Measurements from ENCODE around the gene ZFP1. TPM values are rescaled to one million over a fixed set of nuclear protein-coding genes. Genes with fewer than 3 reads are reported as not detected.

ZFP1 gene
- polyA plus RNA-seq, 2 of the 4 experiments (the other 2 are of a cell fraction), result 14.4 to 16.1 TPM

DNA sequence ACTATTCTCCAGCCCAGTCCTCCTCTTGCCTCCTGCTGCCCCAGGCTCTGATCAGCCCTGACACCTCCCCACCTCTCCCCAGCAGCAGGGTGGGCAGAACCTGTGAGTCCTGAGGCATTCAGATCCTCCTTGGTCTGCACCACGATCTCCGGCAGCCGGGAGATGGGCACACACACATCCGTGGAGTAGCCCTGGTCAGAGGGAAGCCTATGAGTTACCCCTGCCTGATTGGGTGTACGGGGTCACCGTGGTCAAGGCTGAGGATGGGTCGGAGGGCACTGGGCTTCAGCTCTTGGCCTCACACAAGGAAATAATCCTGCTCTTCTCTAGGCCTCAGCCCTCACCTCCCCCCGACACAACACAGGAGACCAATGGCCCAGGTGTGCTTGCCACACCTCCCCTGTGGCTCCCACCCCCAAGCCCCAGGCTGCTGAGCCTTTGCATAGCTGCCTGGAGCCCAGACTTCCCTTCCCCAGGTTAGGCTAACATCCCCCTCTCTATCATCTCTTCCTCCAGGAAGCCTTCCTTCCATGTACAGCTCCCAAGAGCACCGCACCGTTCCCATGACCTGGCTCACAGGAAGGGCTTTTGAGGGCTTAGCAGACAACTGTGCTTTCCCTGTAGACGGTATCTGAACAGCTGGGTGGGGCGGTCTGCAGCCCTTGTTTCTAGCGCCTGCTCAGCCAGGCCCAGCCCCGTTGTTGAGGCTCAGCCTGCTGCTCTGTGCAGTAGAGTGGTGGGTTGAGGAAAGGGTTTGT, 35.4 kb upstream of the ZFP1 start:
- ATAC-seq (no peak), FAIRE-seq (no peak), DNase-seq (ENCODE audit: low read depth in 1 of 2, low spot score in 1 of 2) (no peak)
- Histone ChIP-seq H3K4me1 (peaks cover 46% of the 10 kb centered on the region), H3K27ac (no peak overlapping the region), H3K9me3 (no peaks in the 10 kb centered on the region), H3K4me2 (no peak overlapping the region), H3K4me3 (no peak overlapping the region)
- POLR2A ChIA-PET, result no interaction called here
- TF ChIP-seq HES2 (IDR thresholded peaks at IDR 0.05) (no peak), CBX2 (IDR thresholded peaks at IDR 0.05; ENCODE audit: borderline replicate concordance, low read depth) (no peak), NFE2L2 (conservative IDR thresholded peaks at IDR 0.05; ENCODE audit: low read length) (no peak), CHD4 (IDR thresholded peaks at IDR 0.05; ENCODE audit: borderline replicate concordance) (no peak), ZSCAN20 (CRISPR knock-in tag; IDR thresholded peaks at IDR 0.05) (no peak), GATA3 (IDR thresholded peaks at IDR 0.05; ENCODE audit: borderline replicate concordance) (no peak), MYC (IDR thresholded peaks at IDR 0.05; ENCODE audit: borderline replicate concordance, low read length) (no peak), FOSL2 (IDR thresholded peaks at IDR 0.05) (no peak), FOSL2 (CRISPR knock-in tag; IDR thresholded peaks at IDR 0.05) (no peak), POLR2AphosphoS2 (conservative IDR thresholded peaks at IDR 0.05; ENCODE audit: low read length) (no peak), RARB (CRISPR knock-in tag; IDR thresholded peaks at IDR 0.05) (no peak), MAZ (IDR thresholded peaks at IDR 0.05; ENCODE audit: borderline replicate concordance, low read depth, low read length) (no peak), REST (IDR thresholded peaks at IDR 0.05) (no peak), MAX (IDR thresholded peaks at IDR 0.05) (no peak)
- TF ChIP-seq, protein P1, sequence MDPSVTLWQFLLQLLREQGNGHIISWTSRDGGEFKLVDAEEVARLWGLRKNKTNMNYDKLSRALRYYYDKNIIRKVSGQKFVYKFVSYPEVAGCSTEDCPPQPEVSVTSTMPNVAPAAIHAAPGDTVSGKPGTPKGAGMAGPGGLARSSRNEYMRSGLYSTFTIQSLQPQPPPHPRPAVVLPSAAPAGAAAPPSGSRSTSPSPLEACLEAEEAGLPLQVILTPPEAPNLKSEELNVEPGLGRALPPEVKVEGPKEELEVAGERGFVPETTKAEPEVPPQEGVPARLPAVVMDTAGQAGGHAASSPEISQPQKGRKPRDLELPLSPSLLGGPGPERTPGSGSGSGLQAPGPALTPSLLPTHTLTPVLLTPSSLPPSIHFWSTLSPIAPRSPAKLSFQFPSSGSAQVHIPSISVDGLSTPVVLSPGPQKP (IDR thresholded peaks at IDR 0.05; ENCODE audit: low read depth, low read length), result no peak
- TF ChIP-seq, protein P2, sequence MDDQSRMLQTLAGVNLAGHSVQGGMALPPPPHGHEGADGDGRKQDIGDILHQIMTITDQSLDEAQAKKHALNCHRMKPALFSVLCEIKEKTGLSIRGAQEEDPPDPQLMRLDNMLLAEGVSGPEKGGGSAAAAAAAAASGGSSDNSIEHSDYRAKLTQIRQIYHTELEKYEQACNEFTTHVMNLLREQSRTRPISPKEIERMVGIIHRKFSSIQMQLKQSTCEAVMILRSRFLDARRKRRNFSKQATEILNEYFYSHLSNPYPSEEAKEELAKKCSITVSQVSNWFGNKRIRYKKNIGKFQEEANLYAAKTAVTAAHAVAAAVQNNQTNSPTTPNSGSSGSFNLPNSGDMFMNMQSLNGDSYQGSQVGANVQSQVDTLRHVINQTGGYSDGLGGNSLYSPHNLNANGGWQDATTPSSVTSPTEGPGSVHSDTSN (IDR thresholded peaks at IDR 0.05), result no peak
- CTCF ChIA-PET, result interaction anchor here (0.6 to 13.4 kb wide), 11 partner anchors 9 to 251 kb away, joined by 3 to 252 read pairs (median 6); partner anchors contain the start of genes WDR59 and ZNRF1
- 96% methylated on average over 10 of the region's 14 CpGs for whole genome bisulfite sequencing (ENCODE audit: missing lambda C conversion rate)

DNA sequence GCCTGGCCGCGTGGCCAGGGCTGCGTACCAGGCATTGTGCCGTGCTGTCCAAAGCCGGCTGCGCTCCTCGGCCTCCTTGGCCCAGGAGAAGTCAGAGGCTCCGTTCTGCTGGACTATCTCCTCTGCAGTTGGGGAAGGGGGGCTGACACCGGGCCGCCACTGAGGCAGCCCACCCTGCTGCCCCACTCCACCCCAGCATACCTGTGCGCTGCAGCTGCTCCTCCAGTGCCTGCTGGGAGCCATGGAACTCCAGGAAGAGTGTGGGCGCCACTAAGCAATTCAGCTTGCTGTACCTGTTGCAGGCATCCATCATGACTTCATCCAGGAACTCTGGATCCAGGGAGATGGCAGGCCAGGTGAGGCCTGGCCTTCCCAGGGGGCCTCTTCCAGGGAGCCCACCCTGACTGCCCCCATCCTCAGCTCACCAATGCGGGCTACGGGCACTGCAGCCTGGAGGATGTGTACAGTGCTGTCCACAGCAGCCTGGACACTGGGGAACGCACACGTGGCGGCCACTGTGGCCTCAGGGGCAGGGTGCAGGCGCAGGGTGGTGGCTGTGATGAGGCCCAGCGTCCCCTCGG, 34.7 kb upstream of the ZFP1 start:
- Histone ChIP-seq H3K4me2 (no peak overlapping the region), H3K4me3 (no peak overlapping the region), H3K27ac (no peak overlapping the region), H3K4me1 (peaks cover 39% of the 10 kb centered on the region), H3K9me3 (no peaks in the 10 kb centered on the region)
- ChIA-PET POLR2A (no interaction called here), CTCF (interaction anchor here (0.8 to 13.4 kb wide), 6 partner anchors 9 to 251 kb away, joined by 3 to 252 read pairs (median 22); partner anchors contain the start of genes WDR59 and ZNRF1)
- FAIRE-seq, result no peak
- DNase-seq (ENCODE audit: low read depth in 1 of 2, low spot score in 1 of 2), result no peak
- WGBS (ENCODE audit: missing lambda C conversion rate), result 92% methylated on average over 9 of the region's 20 CpGs
- no peak for ATAC-seq
- TF ChIP-seq RFX5 (IDR thresholded peaks at IDR 0.05) (no peak), POLR2A (IDR thresholded peaks at IDR 0.05; ENCODE audit: low read length) (no peak), HOXB5 (CRISPR knock-in tag; IDR thresholded peaks at IDR 0.05) (no peak), JUN (IDR thresholded peaks at IDR 0.05) (no peak), NFE2L2 (conservative IDR thresholded peaks at IDR 0.05; ENCODE audit: low read length) (no peak), HMGXB4 (CRISPR knock-in tag; IDR thresholded peaks at IDR 0.05; ENCODE audit: borderline replicate concordance) (no peak), ATOH8 (CRISPR knock-in tag; IDR thresholded peaks at IDR 0.05; ENCODE audit: low read depth) (no peak), SMC3 (IDR thresholded peaks at IDR 0.05) (no peak), FOSL2 (IDR thresholded peaks at IDR 0.05) (no peak), FOSL2 (CRISPR knock-in tag; IDR thresholded peaks at IDR 0.05) (no peak), NPAS2 (CRISPR knock-in tag; IDR thresholded peaks at IDR 0.05; ENCODE audit: borderline replicate concordance) (no peak), HOXB13 (CRISPR knock-in tag; IDR thresholded peaks at IDR 0.05; ENCODE audit: low read depth) (no peak)

All from A549 (cell line).